Measurements from ENCODE around the gene RCOR3.
"Not testable (repeated sequence)": the region's sequence is repeated elsewhere in the genome, so short reads cannot be mapped to it uniquely, and the experiment has no call there.

RCOR3 gene

DNA sequence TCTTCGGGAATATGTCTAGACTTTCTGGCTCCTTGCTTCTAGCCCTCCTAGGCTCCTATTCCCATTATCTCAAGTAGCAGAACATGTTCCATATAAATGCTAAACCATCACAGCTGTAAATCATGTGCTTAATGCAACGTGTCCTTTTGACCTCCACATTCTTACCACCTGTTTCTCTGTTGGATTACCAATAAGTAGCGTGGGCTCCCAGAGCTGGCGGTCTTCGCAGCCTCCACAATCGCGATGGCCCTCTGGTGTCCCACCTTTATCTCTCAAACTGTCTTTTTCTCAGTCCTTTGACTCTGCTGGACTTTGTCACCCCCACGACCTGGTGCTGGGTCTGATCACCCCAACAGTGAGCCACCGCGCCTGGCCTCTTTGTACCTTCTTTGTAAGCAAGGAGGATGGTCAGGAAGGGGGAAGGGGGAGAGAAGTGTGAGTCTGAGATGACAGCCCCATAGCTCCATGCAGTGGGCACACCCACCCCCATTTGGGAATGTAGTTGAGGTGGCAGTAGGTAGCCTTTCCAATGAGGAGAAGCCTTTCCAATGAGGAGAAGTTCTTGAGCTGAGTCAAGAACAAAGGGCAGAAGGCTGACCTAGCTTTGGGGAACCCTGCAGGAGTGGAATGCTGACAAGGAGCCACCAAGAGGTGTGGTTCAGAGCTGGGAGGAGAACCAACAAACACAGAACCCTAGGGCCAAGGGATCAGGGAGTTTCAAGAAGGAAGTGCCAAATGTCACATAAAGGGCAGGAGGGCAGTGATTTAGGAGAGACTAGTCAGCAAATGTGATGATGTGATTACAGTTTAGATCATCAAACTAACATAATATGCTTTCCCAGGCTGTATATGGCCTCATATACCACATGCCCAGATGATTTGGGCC, 81.7 kb downstream of the RCOR3 start:
- DNase-seq (ENCODE audit: low read depth): no peak

DNA sequence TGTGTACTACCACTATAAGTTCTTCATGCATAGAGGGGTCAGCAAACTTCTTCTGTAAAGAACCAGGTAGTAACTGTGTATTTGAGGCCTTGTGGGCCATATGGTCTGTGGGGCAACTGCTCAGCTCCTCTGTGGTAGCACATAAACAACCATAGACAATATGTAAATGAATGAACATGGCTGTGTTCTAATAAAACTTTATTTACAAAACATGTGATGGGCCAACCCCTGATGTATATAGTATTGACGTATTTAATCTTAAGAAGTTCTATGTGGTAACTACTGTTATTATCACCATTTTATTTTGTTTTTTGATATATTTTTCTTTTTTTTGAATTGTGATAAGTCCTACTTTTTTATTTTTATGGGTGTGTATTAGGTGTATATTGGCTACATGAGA, 82.8 kb downstream of the RCOR3 start:
- DNase-seq (ENCODE audit: low read depth): no peak

DNA sequence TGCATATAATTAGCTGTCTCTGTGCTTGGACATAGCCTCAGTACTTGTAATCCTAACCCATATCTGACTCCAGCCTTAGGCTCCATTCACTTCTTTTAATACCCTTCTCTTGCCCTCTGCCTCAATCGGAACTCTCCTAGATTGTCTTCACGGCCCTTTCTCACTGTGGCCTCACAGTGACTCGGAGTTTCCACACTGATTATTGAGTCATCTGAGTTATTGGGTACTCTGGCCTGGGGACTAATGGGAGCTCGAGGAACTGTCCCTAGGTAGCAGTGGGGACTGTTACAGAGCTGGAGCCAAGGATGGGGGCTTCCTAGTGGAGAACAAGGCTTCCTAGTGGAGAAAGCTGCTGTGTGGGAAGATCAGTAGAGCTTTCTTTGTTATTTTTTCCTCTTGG, 84.4 kb downstream of the RCOR3 start:
- no peak for DNase-seq (ENCODE audit: low read depth)

DNA sequence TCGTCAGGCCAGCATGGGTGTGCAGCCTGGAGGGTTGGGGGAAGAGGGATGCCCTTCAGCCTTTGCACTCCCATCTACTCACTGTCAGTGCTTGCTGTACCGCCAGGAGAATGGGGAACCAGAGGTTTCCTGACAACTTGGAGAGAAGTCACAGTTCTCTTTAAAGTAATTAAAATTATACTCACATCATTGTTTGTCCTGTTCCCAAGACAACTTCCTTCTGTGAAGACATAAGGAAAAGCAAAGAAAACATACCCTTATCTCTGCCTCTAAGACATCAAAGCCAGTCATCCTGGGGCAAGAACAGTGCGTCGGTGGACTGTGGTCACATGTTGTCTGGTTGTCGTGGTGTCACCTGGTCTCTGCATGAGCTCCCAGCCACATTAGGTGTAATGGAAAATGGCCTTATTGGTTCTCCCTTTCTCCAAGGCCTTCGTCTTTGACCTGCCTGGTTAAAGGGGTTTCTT, 85.0 kb downstream of the RCOR3 start:
- no peak for DNase-seq (ENCODE audit: low read depth)

DNA sequence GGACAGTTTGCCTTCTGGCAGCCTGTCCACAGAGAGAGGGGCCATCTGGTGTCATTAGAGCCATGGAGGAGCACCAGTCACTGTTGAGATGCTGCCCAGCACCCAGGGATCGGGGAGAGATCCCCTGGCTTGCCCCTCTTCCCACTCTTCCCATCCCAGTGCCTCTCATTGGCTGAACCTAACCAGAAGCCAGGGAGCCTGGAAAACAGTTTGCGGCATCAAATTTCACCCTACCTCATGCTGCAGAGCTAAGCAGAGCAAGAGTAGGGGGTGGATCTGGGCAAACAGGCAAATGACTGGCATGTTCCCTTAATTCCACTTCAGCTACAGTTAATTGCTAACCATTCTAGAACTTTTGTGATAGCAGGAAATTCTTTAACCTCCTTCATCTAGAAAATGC, 86.6 kb downstream of the RCOR3 start:
- DNase-seq (ENCODE audit: low read depth): no peak

DNA sequence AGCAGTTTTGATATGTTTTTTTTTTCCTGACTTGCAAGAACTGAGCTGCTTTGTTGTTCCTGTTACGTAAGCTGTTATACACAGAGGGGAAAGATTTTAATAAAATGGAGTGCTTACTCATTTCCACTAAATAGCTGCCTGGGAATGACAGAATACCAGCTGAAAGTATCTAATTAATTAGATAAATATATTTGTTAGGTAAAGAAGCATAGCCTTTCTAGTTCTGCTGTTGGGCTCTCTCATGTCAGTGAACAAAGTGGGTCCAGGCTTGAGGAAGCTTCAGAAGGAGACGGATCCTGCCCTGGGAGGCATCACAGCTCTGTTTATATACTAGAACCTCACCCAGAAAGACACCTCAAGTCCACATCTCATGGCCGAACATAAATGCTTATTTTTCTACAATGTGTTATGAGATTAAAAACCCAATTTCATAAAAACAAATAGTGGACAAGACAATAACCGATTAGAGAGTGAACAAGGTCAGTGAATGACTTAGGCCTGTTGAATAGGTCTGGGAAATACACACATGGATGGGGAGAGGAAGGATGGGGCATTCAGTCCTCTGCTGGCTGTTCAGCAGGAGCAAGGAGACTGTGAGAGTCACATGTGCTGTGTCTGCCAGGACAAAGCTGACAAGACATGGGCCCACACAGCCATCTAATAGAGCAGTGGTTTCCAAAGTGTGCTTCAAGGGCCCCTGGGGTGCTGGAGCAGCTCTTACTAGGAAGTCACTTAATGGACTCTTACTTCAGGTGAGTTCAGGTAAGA, 88.1 kb downstream of the RCOR3 start:
- no peak for DNase-seq (ENCODE audit: low read depth)

DNA sequence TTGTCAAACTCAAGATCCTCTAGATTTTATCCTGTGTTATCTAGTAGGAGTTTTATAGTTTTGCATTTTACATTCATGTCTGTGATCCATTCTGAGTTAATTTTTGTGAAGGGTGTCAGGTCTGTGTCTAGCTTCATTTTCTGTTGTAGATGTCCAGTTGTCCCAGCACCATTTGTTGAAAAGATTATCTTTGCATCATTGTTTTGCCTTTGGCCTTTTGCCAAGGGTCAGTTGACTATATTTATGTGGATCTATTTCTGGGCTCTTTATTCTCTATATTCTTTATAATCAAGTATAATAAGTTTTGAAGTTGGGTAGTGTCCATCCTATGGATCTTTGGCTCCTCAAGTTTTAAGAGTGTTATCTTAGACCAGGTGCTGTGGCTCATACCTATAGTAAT, 89.4 kb downstream of the RCOR3 start:
- DNase-seq (ENCODE audit: low read depth): no peak

DNA sequence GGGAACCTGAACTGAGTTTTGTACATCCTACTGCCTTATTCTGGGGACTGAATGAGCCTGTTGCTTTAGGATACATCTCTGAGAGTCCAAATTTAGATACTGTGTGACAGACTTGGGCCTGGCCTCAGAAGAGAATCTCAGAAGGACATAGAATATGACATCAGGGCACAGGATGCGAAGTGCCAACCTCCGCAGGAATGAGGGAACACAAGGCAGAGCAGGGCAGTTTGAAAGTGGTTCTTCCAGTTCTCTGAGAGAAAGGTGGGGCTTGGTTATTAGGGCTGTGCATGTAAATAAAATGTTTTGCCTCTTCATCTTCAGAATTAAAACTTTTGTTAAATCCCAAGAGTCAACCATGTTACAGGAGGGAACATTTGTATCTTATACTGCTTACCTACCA, 90.6 kb downstream of the RCOR3 start:
- DNase-seq (ENCODE audit: low read depth): no peak

DNA sequence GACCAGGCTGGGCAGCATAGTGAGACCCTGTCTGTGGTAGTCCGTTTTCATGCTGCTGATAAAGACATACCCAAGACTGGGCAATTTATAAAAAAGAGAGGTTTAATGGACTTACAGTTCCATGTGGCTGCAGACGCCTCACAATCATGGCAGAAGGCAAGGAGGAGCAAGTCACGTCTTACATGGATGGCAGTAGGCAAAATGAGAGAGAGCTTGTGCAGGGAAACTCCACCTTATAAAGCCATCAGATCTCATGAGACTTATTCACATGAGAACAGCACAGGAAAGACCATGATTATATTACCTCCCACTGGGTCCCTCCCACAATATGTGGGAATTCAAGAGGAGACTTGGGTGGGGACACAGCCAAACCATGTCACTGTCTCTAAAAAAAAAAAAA, 92.9 kb downstream of the RCOR3 start:
- not testable (repeated sequence) for DNase-seq (ENCODE audit: low read depth)

DNA sequence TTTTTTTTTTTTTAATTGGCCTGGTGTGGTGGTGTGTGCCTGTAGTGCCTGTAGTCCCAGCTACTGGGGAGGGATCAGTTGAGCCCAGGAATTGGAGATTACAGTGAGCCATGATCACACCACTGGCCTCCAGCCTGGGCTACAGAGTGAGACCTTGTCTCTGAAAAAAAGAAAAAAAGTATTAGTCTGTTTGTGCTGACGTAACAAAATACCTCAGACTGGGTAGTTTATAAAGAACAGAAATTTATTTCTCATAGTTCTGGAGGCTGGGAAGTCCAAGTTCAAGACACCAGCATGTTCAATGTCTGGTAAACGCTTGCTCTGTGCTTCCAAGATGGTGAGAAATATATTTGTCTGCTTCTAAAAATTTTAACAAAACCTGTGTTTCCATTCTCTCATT, 93.3 kb downstream of the RCOR3 start:
- no peak for DNase-seq (ENCODE audit: low read depth)

DNA sequence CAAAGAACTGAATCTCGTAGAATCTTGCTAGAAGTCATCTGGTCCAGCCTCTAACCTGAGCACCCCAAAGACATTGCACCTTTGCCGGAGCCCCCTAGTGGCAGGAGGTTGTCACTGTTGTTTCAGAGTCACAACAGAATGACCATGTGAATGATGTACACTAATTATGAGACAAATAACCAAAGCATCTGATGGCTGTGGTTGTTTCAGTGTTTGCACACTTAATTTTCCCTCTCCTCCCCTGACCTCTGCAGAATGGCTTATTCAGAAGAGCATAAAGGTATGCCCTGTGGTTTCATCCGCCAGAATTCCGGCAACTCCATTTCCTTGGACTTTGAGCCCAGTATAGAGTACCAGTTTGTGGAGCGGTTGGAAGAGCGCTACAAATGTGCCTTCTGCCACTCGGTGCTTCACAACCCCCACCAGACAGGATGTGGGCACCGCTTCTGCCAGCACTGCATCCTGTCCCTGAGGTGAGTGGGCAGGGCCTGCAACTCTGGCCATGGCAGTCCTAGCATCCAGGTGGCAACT, 93.9 kb downstream of the RCOR3 start:
- DNase-seq (ENCODE audit: low read depth): no peak

DNA sequence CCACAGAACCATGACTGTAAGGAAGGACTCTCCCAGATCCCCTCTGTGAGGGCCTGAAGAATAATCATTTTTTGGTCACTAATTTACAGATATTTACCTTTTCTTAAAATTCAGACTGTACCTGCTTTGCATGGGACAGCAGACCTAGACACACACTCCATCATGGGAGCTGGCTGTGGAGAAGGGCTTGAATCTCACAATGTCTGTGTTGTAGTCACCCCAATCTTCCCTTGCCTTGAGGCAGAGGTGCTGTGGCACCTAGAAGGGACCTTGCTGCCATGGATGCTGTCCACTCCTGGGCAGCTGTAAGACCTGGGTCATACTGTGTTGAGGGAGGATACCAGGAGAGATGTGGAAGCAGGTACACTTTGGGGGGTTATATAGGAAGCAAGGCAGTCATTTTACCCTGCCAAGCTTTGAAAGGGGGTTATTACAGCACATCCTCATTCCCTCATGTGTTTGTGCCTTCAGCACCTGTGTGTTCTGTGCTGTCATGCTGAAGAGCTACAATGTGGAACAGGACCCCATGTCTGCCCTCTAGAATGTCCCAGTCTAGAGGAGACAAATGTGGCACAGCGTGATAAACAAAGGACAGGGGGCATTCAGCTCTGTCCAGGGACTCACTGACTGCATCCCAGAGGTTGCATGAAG, 94.5 kb downstream of the RCOR3 start:
- DNase-seq (ENCODE audit: low read depth): no peak

DNA sequence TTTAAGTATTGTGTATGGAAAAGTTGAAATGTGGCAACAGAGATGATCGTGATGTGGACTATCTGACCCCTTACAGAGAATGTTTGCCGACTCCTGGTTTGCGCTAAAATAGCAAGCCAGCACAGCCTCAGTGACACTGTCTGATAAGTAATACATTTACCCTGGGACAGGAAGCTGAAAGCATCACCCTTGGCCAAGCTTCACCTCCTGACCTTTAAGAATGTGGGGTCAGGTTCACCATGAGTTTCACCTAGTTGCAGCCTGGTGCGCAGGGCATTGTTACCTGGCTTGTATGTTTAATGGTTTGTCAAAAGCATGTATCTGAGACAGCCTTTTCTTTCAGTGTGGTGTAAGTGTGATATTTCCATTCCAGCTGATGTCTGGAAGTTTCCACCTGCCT, 96.7 kb downstream of the RCOR3 start:
- no peak for DNase-seq (ENCODE audit: low read depth)

DNA sequence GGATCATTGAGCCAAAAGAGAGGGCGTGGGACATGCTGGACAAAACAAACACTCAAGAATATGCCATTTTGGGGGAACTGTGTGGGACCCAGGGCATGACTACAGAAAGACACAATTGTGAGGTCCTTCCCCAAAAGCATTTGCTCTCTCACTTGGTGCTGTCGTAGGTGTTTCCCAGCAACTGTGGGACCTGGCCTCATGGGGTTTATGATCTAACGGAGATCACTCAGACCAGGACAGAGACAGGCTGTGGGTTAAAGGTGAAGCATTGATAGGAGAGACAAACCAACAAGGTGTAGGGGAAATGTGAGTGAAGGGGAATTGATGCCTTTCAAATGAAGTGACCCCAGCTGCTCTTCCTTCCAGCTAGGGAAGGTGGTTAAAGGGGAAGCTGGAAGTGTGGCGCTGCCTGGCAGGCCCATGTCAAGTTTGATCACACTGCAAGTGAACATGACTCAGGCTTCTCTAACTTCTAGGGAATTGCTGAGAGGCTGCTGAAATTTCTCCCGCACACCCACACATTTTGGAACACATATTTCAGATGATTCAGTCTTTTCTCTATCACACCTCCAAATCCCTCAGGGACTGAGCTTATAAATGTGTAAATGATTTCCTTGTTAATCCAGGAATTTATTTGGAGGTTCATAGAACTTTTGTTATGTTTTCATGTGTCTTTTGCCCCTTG, 97.7 kb downstream of the RCOR3 start:
- no peak for DNase-seq (ENCODE audit: low read depth)

DNA sequence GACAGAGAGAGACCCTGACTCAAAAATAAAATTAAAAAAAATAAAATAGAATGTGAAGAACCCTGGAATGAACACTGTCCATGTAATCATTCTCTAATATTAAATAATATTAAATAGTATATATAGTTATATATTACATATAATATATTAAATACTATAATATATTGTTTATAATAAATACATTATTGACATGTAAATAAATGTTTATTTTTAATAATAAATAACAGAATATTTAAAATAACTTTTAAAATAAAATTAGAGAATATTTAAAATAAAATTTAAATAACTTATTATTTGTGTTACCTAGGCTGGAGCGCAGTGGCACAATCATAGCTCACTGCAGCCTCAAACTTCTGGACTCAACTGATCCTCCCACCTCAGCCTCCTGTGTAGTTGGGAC, 99.5 kb downstream of the RCOR3 start:
- DNase-seq (ENCODE audit: low read depth): no peak

DNA sequence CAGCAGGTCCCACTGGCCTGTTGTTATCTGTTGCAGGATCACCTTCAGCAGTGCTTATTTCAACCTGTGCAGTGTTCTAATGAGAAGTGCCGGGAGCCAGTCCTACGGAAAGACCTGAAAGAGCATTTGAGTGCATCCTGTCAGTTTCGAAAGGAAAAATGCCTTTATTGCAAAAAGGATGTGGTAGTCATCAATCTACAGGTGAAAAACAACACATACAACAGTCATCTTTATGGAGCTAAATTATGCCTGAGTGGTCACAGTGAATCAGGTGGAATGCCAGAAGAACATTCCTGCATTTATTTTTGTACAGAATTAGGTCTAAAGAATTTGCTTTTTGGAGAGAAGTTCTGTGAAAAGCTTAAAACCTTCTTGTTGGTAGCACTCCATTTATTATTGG, 100.7 kb downstream of the RCOR3 start:
- DNase-seq (ENCODE audit: low read depth): no peak

DNA sequence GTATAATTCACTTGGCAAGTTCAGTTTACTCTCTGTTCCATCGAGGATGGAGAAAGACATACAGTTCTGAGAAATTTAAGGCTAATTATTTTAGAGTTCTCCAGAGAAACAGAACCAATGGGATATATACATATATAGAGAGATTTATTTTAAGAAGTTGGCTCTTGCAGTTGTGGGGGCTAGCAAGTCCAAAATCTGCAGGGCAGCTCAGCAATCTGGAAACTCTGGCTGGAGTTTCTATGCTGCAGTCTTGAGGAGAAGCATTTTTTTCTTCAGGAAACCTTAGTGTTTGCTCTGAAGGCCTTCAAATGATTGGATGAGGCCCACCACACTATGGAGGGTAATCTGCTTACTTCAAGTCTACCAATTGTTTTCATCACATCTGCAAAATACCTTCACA, 102.0 kb downstream of the RCOR3 start:
- no peak for DNase-seq (ENCODE audit: low read depth)
